NCI-H1694 treated with DMSO at 0.1 percent for 48 hours (cell line): ENCODE data around the gene TPRA1.

Experiments
- DNase-seq: peaks from one replicate; lab custom pipeline; 2025; lab: John Stamatoyannopoulos, UW

The TPRA1 gene

DNA sequence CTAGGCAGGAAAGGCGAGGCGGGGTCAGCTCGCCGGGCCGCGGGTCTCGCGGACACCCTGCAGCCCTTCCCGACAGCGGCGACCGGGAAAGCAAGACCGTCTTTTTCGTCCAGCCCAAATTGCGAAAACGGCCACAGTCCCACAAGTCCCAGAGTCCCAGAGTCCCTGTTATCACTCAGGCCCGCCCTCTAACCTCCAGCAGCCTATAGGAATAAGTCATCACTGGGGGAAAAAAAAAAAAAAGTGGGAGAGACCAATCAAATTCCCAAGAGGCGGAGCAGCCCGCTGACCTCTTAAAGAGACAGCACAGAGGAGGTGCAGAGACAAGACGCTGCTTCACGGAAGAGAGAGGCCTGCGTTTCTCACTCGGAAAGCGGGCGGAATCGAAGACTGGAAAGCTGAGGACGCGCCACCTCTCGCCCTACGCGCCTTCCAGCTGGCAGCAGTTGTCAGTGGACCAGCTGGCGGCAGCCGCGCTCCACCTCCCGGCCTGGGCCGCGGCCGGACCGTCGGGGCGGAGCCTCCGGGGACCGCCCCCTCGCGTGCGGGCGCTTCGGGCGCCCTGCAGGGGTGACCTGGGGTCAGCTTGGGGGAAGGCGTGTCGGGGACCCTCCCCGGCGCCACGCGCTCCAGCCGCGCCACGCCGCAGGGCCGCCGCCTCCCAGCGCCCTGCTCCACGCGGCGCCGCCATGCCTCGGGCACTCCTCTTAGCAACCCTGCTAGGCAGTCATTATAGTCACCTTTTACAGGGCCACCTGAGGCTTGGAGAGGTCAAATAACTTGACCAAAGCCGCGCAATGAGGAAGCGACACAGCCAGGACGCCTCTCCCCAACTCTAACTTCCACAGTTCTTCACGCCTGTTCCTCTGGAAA, at the start of gene TPRA1:
TSS of gene TPRA1 (minus strand) at position 141 of the 873 bp plus-strand sequence. CDS start 10,587 bp downstream, outside the sequence.
- peak; percentile 99 for DNase-seq

DNA sequence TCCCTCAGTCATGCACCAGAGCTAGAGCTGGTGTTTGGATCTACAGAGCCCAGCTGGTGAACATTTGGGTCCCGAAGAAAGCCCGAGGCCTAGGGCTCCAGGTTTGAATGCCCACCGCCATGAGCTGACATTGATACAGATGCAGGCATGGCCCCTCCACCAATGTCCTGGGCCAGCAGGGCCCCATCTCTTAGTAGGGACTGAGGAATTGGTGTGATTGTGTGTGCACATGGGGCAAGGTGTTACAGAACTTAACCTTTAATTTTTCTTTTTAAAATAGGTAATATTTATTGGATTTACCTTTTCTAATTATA, 49.5 kb upstream of the TPRA1 start:
- no peak for DNase-seq

DNA sequence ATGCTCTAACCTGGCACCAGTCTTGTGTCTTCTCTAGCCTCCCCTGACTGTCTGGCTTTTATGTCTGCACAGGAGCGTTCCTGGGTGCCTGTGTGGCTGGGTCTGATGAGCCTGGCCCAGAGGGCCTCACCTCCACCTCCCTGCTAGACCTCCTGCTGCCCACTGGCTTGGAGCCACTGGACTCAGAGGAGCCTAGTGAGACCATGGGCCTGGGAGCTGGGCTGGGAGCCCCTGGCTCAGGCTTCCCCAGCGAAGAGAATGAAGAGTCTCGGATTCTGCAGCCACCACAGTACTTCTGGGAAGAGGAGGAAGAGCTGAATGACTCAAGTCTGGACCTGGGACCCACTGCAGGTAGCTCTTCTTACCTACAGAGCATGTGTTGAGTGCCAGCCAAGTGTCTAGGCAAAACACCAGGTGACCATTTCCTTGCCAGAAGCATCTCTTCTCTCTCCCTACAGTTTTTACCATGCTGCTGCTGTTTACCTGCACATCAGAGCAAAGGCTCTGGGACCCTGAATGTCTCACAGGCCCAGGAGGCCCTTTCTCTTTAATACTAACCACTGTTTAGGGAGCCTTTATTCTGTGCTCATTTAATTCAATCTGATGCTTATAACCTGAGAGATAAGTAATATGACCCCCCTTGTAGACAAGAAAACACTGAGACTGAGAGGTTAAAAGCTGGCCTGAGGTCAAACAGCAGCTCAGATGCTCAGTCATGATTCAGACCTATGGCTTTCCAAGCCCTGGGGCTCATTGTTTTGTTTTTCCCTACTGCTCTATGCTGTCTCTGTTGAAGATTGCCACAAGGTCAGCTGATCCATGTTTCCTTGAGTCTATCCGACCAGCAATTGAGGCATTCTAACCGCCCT, 48.9 kb upstream of the TPRA1 start:
- no peak for DNase-seq

DNA sequence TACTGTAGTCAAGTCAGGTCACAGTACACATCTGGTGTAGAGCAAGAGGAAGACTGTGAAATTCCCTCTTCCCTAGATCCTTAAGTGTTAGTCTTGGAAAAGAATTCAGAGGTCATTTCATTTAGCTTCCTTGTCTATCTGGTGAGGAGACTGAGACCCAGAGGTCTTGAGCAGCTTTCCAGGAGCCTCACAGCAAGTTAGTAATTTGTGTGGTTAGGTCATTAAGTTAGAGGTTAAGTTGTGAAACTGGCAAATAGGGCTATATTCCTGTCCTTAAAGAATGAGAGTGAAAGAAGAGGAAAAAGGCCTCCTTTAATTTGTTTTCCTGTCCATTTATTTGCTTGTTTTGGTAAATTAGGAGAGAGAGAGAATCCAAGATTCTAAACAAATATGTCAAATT, 47.4 kb upstream of the TPRA1 start:
- no peak for DNase-seq

DNA sequence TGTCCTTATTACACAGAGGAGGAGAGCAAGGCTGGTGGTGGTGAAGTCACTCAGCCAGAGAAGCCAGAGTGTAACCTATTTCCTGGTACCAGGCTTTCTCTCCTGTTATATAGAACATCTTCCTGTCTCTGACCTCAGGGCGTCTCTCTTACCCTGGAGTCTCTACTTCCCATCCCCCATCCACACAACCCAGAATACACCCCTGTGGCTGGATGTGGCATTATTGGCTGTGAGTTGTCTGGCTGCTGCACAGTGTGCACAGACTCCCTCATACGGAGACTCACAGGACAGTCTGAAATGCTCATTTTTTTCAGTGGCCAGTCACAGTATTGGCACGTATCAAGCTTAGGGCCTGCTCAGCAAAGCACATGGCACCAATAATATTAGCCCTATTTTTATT, 47.0 kb upstream of the TPRA1 start:
- DNase-seq, result no peak

DNA sequence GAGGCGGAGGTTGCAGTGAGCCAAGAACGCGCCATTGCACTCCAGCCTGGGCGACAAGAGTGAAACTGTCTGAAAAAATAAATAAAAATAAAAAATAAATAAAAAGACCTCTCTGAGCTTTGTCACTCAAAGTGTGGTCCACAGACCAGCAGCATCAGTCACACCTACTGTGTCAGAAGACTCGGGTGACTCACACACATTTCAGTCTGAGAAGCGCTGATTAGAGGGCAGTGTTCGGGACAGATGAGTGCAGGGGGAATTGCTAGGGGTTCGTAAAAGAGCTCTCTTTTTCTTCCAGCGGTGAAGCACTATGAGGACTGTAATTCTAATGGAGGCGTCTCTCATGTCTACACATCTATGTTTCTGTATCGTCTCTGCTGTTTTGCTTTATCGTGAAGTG, 44.1 kb upstream of the TPRA1 start:
- DNase-seq, result no peak

DNA sequence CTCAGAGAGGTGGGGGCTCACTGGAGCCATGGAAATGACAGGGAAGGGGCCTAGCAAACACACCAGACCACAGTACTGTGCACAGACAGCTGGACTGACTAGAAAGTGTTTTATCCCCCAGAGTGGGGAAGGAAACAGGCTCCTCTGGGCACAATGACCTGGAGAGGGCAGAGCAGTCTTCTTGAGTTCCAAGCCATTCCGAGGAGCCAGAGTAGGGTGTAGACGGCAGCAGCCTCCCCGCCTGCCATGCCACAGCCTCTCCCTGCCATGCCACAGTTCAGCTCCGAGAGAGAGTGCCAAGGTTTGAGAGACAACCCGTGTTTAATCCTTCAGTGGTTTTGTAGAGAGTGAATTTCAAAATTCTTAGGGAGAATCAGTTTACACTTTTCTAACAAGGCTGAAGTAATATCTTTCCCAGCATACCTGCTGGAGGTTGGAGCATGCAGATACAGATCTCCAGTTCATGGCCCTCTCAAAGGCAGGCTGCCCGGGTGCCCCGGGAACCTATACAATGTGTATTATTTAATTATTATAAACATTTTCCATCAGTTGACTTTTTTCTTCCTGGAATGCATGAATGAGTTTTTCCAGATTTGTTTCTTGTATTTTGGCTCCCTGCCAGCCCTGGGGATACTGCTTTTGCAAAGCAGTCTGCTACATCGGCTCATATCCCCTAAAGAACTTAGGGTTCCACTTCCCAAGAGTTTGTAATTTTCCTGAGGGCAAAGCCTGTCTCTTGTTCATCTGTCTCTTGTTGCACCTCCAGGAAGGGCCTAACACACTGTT, 41.7 kb upstream of the TPRA1 start:
- peak; percentile 15 for DNase-seq

DNA sequence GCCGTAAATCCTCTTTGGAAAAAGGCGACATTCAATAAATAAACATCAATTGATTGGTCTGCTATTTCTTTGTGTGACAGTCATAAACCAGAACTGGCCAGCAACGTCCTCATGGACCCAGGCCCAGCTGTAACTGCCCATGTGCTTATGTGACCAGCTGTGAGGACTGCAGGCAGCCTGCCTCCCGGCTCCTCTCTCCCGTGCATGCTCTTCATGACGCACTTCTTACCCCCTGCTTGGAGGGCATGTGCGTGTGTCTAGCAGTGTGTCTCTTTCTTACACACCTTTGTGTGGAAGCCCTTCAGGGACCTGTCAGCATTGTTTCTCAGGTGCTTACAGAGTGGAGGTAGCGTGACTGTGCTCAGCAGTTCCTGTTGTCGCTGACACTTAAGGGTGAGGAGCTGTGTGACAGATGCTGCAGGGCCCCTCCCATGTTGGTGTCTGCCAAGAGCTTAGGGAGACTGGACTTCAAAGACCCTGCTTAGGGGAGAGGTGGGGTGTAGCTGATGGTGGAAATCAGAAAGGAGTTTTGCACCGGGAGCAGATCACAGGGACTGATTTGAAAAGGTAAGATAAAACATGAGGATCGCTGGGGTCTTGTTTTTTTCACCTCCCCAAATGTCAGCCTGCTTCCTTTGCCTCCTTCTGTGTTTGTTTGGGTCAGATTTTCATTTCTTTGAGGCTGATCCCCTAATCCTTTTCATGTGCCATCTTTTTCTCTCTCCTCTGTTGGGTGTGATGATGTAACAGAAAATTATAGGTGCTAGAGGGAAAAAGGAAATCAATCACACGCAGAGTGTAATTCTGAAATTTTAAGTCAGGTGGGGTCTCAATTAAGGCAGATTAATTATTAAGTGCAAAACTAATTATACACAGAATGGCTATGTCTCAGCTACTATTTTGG, 40.5 kb upstream of the TPRA1 start:
- peak; percentile 11 for DNase-seq

DNA sequence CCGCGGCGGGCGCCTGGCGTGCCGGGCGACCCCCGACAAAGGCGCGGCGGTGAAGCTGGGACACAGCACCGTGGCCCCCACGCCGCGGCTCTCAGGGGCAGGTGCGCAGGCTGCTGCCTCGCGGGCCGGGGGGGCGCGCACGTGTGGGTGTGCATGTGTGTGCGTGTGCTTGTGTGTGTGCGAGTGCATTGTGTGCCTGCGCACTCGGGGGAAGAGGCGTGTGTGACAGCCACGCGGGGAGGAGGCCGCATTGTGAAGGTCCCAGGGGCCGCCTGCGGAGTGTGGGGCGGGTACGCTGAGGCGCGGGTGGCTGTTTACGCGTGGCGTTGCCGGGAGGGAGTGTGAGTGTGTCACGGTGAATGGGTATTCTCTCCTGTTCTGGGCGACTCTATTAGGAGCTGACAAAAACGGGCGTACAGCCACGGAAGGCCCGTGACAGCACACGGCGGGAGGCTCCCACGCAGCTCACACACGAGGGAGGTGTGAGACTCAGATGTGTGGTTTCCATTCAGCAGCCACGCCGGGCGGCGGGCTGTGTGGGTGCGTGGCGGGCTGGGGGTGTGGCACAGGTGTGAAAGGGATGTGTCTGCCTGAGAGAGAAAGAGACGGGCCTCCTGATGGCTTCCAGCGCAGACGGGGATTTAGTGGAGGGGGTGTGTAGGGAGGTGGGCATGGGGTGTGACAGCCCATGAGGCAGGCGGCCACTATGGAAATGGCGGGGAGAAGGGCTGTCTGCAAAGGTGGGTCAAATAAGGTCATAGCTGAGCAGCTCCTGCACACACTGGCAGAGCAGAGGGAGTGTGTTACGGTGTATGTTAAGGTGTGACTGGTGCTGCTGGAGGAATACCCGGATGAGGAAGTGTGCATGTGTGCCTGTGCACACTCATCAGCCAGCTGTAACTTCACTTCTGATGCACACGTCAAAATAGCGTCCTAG, 39.2 kb upstream of the TPRA1 start:
- peak; percentile 19 for DNase-seq

DNA sequence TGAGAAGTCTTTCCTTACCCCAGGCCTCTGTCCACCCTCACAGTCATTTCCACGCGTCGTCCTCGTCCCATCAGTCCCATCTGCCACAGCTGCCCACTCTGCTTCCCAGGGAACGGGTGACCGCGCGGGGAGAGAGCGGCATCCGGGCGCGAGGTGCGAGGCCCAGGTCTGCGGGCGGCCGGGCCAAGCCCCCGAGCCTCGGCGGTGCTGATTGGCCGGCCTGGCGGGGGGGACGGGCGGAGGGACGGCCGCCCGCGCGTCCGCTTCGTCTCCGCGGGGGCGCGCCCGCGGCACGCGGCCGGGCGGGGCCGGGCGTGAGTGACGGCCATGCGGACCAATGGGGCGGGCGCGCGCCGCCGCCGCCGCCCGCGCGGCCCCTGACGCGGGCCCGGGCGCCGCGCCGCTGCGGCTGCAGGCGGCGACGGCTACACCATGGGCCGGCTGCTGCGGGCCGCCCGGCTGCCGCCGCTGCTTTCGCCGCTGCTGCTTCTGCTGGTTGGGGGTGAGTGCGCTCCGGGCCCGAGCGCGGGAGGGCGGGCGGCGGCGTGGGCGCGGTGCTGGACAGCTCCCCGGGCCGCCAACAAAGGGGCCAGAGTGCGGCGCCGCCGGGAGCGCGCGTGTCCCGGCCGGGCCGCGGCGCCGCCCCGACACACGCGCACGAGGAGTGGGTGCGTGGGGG, 38.4 kb upstream of the TPRA1 start, which contains the start of gene PODXL2:
TSS of gene PODXL2 (plus strand) at position 398 of the 679 bp plus-strand sequence. CDS start at position 433, 35 bp downstream.
- DNase-seq, result no peak

DNA sequence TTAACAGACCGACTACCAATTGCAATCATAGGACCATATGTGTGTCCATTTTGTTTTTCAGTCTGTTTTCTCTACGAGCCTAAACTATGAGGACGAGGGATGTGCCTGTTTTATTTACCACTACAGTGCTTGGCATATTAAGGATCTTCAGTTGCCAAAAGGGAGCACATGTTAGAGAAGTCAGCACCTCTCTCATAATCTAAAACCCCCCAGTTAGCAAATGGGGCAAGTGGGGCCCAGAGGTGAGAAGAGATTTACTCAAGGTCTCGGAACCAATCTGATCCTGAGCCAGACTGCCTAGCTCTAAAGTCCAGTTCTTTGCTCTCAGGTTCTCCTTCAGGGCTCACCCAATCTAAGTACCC, 37.9 kb upstream of the TPRA1 start:
- DNase-seq, result no peak

DNA sequence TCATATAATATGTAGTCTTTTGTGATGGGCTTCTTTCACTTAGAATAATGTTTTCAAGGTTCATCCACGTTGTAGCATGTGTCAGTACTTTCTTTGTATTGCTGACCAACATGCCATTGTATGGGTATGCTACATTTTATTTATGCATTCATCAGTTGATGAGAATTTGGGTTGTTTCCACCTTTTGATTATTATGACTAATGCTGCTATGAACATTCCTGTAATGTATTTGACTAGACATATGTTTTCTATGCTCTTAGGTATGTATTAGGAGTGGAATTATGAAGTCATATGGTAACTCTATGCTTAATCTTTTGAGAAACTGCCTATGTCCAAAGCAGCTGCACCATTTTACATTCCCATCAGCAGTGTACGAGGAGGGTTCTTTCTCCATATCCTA, 35.3 kb upstream of the TPRA1 start:
- DNase-seq, result no peak

DNA sequence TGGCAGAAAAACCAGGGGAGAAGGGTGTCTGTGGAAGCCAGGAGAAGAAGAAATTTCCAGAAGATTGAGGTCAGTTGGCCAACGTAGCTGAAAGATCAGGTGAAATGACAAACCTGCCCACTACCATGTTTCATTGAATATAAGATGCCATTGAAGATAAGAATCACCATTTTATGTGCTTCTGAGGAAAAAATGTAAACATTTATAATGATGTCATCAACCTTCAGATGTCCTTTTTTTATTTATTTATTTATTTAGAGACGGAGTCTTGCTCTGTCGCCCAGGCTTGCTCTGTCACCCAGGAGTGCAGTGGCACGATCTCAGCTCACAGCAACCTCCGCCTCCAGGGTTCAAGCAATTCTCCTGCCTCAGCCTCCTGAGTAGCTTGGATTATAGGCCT, 33.5 kb upstream of the TPRA1 start:
- no peak for DNase-seq

DNA sequence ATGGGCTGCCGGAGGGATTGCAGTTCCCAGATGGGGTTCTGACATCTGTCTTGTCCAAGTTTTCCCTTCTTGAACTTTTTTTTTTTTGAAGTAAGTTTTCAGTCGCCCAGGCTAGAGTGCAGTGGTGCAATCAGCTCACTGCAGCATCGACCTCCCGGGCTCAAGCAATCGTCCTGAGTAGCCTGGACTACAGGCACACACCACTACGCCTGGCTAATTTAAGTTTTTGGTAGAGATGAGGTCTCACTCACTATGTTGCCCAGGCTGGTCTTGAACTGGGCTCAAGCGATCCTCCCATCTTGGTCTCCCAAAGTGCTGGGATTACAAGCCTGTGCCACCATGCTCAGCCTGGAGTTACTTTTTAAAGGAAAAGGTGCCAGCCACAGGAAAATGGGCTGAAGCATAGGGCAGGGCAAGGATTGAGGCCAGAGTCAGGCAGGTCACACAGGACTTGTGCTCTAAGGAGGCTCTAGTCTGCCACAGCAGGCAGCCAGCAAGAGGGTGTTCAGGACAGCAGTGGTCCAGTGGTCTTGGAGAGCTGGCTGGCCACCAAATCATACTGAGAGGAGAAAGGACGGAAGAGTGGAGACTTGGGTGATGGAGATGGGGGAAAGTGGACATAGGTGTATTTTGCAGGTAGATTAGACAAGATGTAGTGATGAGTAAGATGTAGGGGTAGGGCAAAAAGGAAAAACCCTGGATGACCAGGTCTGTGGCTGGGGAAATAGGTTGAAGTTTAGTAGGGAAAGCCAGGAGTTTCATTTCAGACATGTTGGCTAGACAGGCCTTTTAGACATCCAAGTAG, 32.4 kb upstream of the TPRA1 start:
- DNase-seq, result no peak

DNA sequence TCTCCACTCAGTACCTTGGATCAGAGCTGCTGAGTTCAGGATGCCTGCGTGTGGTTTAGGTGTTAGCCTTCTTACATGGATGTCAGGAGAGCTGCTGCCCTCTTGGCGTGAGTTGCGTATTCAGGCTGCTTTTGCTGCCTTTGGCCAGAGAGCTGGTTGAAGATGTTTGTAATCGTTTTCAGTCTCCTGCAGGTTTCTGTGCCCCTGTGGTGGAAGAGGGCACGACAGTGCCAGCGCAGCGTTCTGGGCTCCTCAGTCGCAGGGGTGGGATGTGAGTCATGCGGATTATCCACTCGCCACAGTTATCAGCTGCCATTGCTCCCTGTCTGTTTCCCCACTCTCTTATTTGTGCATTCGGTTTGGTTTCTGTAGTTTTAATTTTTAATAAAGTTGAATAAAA, 31.5 kb upstream of the TPRA1 start:
- no peak for DNase-seq

DNA sequence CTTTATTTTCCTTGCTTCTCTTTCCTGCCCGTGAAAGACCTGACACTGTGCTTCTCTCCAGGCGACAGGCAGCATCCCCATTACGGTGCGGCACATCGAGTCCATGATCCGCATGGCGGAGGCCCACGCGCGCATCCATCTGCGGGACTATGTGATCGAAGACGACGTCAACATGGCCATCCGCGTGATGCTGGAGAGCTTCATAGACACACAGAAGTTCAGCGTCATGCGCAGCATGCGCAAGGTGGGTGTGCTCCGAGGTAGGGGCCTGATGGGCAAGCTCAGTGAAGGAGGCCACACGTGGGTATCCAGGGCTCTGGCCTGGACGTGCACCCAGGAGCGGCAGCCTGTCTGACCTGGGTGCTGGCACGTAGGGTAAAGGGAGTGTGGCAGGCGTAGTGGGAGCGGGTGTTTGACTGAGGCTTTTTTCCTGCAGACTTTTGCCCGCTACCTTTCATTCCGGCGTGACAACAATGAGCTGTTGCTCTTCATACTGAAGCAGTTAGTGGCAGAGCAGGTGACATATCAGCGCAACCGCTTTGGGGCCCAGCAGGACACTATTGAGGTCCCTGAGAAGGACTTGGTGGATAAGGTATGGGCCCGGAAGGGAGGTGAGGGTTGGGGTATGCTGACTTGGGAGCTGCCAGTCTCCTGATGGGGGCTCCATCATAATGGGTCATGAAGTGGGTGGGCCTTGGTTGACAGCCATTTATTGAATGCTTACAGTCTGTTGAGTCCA, 30.3 kb upstream of the TPRA1 start:
- DNase-seq, result no peak

DNA sequence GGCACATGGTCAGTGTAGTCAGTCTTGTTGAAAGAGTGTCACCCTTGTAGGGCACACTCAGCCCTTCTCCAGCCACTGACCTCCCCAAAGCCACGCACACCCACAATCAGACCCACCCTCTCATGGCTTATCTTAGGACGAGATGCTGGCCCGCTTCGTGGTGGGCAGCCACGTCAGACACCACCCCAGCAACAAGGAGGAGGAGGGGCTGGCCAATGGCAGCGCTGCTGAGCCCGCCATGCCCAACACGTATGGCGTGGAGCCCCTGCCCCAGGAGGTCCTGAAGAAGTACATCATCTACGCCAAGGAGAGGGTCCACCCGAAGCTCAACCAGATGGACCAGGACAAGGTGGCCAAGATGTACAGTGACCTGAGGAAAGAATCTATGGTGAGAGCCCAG, 28.4 kb upstream of the TPRA1 start:
- no peak for DNase-seq
